Right lobe of liver (tissue), 6 donors: ENCODE data around the gene GDF2. TPM values are rescaled to one million over a fixed set of nuclear protein-coding genes. Genes with fewer than 3 reads are reported as not detected.

ENCODE experiments used
- ATAC-seq, 4 donors: fragments of 200-7000 bp; cut with Tn5 transposase; one replicate each; pipeline ENCODE4 v1.9.1; 2020; ENCODE audit warnings: mild to moderate bottlenecking in 4 of 4, moderate library complexity in 4 of 4
- DNase-seq, 3 donors: peaks; one replicate each; pipeline ENCODE4 v3.0.0-alpha.2; 2020
- H3K27ac ChIP-seq, 3 donors: fragments of 200-600 bp; one replicate each; pipeline ENCODE4 v1.8.0; 2022
- H3K27me3 ChIP-seq, 2 donors: fragments of 200-600 bp; one replicate each; pipeline ENCODE4 v1.8.0; 2022
- H3K36me3 ChIP-seq, 4 donors: fragments of 200-600 bp; sonication (generic) in 1 of 4; one replicate each; pipeline versions ENCODE4 v1.5.1 to v1.8.0; 2017 to 2022; ENCODE audit warnings: control low read depth in 1 of 4
- H3K4me1 ChIP-seq, 4 donors: fragments of 200-600 bp; sonication (generic) in 1 of 4; one replicate each; pipeline versions ENCODE4 v1.5.1 to v1.8.0; 2017 to 2022; ENCODE audit warnings: control low read depth in 1 of 4
- H3K4me3 ChIP-seq, 3 donors: fragments of 200-600 bp; one replicate each; pipeline ENCODE4 v1.8.0; 2022
- H3K9me3 ChIP-seq, 4 donors: fragments of 200-600 bp; sonication (generic) in 1 of 4; one replicate each; pipeline versions ENCODE4 v1.5.1 to v1.8.0; 2017 to 2022; ENCODE audit warnings: control low read depth in 1 of 4
- POLR2A ChIP-seq: fragments of 450-650 bp; IDR thresholded peaks from one replicate; pipeline ENCODE4 v1.6.1; 2017; ENCODE audit warnings: antibody characterized with exemption, mild to moderate bottlenecking
- WGBS: methylation state at CpG from one replicate; pipeline ENCODE4 v1.1.6; 2018; ENCODE audit warnings: low coverage, low lambda C conversion rate; ENCODE audit not compliant: insufficient coverage; ENCODE audit errors: missing lambda C conversion rate; 5-methylcytosine and 5-hydroxymethylcytosine counted together
- intact Hi-C, 2 donors: fragments of 100-400 bp; cut with DNase I; formaldehyde crosslinking; loops; one replicate each; pipeline versions ENCODE4 v1.11.2 to v1.14.1; 2022
- total RNA-seq, 6 experiments: library from RNA; depleted of rRNA in 2 of 6; stranded (reverse); fragments of >200 nt in 2 of 6; fragmentation: NEBNext Ultra II Directional in 3 of 6; extraction: Animal tissue kit (Norgen Biotek cat#: 25700) in 3 of 6; gene quantifications; one replicate each; pipeline versions ENCODE4 v1.1.0 to v1.2.4, GENCODE V29; 2016 to 2023
- TF ChIP-seq, protein P1 (sequence below), 4 donors: fragments of 200-600 bp in 3 of 4; fragments of 450-650 bp in 1 of 4; IDR thresholded peaks; one replicate each; pipeline versions ENCODE4 v1.5.1 to v1.8.0; 2016 to 2022; ENCODE audit warnings: antibody characterized with exemption in 4 of 4, mild to moderate bottlenecking in 2 of 4
- donor health status: DM: no; HTN: yes; CAD: no.
- donor health status: DM: no; HTN: no; CAD: no.
- donor health status: DM: no; HTN: no; CAD: no.
- donor health status: DM: no; HTN: yes; CAD: no.
- donor health status: DM: no; HTN: yes; CAD: no.

Gene GDF2
- total RNA-seq, 6 experiments from 2014 or later: 4.5 to 15.9 (median 9.7) TPM

- Histone ChIP-seq H3K27ac (no peak overlapping the region), H3K27me3 (no peaks in the 10 kb centered on the region), H3K4me1 (no peaks in the 10 kb centered on the region), H3K36me3 (no peaks in the 10 kb centered on the region), H3K4me3 (no peak overlapping the region), H3K9me3 (no peaks in the 10 kb centered on the region)
- TF ChIP-seq, protein P1, sequence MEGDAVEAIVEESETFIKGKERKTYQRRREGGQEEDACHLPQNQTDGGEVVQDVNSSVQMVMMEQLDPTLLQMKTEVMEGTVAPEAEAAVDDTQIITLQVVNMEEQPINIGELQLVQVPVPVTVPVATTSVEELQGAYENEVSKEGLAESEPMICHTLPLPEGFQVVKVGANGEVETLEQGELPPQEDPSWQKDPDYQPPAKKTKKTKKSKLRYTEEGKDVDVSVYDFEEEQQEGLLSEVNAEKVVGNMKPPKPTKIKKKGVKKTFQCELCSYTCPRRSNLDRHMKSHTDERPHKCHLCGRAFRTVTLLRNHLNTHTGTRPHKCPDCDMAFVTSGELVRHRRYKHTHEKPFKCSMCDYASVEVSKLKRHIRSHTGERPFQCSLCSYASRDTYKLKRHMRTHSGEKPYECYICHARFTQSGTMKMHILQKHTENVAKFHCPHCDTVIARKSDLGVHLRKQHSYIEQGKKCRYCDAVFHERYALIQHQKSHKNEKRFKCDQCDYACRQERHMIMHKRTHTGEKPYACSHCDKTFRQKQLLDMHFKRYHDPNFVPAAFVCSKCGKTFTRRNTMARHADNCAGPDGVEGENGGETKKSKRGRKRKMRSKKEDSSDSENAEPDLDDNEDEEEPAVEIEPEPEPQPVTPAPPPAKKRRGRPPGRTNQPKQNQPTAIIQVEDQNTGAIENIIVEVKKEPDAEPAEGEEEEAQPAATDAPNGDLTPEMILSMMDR (IDR thresholded peaks at IDR 0.05): no peak
- intact Hi-C loops: no loop called here
- ATAC-seq (no peak), DNase-seq (no peak)
- WGBS: 46% methylated on average over 4 of the region's 8 CpGs
Observed at GRCh38 chr10:47321521-47322195, 596 bp upstream of the GDF2 start.

DNA sequence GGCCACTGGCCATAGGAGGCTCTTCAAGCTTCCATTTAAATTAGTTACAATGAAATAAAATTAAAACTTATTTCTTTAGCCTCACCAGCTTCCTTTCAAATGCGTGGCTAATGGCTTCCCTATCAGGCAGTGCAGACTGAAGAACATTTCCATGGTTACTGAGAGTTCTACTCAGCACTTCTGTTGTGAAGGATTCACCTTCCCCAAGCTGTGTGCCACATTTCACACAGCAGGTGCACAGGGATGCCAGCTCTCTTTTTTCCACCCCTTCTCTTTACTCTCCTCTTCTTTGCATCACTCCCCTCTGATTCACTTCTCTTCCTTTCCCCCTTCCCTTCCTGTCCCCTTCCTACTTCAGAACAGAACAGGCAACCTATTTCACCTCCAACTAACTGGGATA lies 833 bp downstream of the GDF2 start:
- Histone ChIP-seq H3K4me3 (peak overlapping the region in 2 of 3 donors; percentile 10 to 24), H3K9me3 (no peaks in the 10 kb centered on the region), H3K27me3 (no peaks in the 10 kb centered on the region), H3K36me3 (no peaks in the 10 kb centered on the region), H3K27ac (no peak overlapping the region), H3K4me1 (no peaks in the 10 kb centered on the region)
- 17% methylated on average over 1 of the region's 1 CpG for WGBS
- intact Hi-C loops: no loop called here
- DNase-seq (no peak), ATAC-seq (no peak)
- no peak for TF ChIP-seq POLR2A
- TF ChIP-seq, protein P1 (IDR thresholded peaks at IDR 0.05): no peak

GRCh38 chr10:47323636-47324296 lies 1.5 kb downstream of the GDF2 start:
- Histone ChIP-seq H3K4me1 (no peaks in the 10 kb centered on the region), H3K4me3 (peak overlapping the region in 1 of 3 donors; percentile 24), H3K36me3 (no peaks in the 10 kb centered on the region), H3K9me3 (no peaks in the 10 kb centered on the region), H3K27me3 (no peaks in the 10 kb centered on the region), H3K27ac (no peak overlapping the region)
- intact Hi-C loops: no loop called here
- WGBS: 36% methylated on average over 4 of the region's 5 CpGs
- no peak for TF ChIP-seq POLR2A
- TF ChIP-seq, protein P1 (IDR thresholded peaks at IDR 0.05): no peak
- no peak for ATAC-seq
- DNase-seq: no peak

DNA sequence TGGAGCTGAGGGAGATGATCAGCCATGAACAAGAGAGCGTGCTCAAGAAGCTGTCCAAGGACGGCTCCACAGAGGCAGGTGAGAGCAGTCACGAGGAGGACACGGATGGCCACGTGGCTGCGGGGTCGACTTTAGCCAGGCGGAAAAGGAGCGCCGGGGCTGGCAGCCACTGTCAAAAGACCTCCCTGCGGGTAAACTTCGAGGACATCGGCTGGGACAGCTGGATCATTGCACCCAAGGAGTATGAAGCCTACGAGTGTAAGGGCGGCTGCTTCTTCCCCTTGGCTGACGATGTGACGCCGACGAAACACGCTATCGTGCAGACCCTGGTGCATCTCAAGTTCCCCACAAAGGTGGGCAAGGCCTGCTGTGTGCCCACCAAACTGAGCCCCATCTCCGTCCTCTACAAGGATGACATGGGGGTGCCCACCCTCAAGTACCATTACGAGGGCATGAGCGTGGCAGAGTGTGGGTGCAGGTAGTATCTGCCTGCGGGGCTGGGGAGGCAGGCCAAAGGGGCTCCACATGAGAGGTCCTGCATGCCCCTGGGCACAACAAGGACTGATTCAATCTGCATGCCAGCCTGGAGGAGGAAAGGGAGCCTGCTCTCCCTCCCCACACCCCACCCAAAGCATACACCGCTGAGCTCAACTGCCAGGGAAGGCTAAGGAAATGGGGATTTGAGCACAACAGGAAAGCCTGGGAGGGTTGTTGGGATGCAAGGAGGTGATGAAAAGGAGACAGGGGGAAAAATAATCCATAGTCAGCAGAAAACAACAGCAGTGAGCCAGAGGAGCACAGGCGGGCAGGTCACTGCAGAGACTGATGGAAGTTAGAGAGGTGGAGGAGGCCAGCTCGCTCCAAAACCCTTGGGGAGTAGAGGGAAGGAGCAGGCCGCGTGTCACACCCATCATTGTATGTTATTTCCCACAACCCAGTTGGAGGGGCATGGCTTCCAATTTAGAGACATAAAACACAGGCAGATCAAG lies 3.3 kb downstream of the GDF2 start:
- Histone ChIP-seq H3K9me3 (no peaks in the 10 kb centered on the region), H3K4me3 (no peak overlapping the region), H3K27me3 (no peaks in the 10 kb centered on the region), H3K36me3 (no peaks in the 10 kb centered on the region), H3K27ac (no peak overlapping the region), H3K4me1 (peaks cover 0 to 6% (median 5%) of the 10 kb centered on the region in 4 donors)
- TF ChIP-seq, protein P1 (IDR thresholded peaks at IDR 0.05): no peak
- TF ChIP-seq POLR2A: no peak
- ATAC-seq (no peak), DNase-seq (no peak)
- WGBS: 95% methylated on average over 10 of the region's 30 CpGs
- intact Hi-C loops: no loop called here
